HG03354 (cell line): ENCODE results near the gene PSMD3.

ENCODE experiments used
- ATAC-seq: cut with Tn5 transposase; IDR thresholded peaks from one replicate; pipeline ENCODE4 v1.9.1; 2021; ENCODE audit warnings: mild to moderate bottlenecking; ENCODE audit not compliant: unreplicated experiment, poor library complexity, severe bottlenecking

PSMD3 gene

GRCh38 chr17:40019140-40019991, 38.8 kb downstream of the PSMD3 start:
- no peak for ATAC-seq

DNA sequence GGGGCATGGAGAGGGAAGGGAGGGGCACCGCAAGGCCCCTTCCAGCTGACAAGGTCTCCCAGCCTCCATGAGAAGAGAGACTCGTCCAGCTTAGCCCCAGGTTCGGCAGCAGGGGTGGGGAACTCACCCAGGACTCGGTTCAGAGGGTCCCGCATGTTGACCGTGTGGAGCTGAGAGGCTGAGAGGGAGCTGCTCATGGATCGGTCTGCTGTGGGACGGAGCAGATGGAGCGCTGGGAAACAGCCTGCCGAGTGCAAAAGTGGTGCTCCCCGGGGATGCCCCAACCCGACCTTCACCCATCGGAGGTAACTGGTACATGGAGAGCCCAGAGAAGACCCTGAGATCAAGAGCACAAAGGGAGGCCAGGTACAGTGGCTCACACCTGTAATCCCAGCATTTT, 39.5 kb downstream of the PSMD3 start:
- no peak for ATAC-seq

- no peak for ATAC-seq
Measured at GRCh38 chr17:40021451-40021971, 40.9 kb downstream of the PSMD3 start.

GRCh38 chr17:40022497-40022896, 41.9 kb downstream of the PSMD3 start:
- ATAC-seq: no peak

DNA sequence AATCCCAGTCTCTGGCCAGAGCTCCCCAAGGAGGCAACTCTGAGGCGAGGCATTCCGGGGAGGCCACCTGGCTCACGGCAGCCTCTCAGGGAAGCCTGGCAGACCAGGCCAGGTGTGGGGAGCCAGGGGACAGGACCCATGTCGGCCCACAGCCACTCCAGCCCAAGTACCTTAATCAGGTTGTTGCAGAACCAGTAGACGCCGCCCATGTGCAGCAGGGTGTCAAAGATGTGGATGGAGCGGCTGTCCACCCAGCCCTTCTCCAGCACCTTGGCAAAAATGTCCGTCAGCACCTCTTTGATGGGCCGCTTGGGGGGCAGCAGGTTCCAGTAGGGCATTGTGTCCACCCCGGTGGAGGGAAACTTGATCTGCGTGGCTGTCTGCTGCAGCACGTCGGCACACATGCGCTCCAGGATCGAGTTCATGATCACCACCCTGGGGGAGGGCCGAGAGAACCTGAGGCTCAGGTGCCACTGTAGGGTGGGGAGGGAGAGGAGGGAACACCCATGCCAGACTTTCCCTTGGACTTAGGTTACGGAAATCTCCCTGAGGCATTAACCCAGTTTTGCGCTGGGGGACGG, 42.4 kb downstream of the PSMD3 start:
- ATAC-seq: no peak

GRCh38 chr17:40023590-40024292, 43.1 kb downstream of the PSMD3 start:
- ATAC-seq: no peak

- no peak for ATAC-seq
Measured at GRCh38 chr17:40024901-40025300, 44.3 kb downstream of the PSMD3 start.

DNA sequence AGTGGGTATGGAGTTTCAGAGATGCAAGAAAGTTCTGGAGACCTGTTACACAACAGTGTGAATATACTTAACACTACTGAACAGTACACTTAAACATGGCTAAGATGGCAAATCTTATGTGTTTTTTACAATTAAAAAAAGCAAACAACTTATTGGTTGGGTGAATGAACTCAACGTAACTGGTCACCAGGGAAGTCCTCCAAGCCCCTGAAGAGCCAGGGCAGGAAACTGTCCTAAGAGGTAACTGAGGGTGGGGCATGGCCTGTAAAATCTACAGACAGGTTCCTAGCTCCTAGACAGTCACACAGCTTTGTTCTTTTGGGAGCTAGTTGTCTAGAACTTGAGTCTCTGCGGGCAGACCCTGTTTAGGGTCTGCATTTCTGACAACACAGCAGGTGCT, 45.0 kb downstream of the PSMD3 start:
- ATAC-seq: no peak

DNA sequence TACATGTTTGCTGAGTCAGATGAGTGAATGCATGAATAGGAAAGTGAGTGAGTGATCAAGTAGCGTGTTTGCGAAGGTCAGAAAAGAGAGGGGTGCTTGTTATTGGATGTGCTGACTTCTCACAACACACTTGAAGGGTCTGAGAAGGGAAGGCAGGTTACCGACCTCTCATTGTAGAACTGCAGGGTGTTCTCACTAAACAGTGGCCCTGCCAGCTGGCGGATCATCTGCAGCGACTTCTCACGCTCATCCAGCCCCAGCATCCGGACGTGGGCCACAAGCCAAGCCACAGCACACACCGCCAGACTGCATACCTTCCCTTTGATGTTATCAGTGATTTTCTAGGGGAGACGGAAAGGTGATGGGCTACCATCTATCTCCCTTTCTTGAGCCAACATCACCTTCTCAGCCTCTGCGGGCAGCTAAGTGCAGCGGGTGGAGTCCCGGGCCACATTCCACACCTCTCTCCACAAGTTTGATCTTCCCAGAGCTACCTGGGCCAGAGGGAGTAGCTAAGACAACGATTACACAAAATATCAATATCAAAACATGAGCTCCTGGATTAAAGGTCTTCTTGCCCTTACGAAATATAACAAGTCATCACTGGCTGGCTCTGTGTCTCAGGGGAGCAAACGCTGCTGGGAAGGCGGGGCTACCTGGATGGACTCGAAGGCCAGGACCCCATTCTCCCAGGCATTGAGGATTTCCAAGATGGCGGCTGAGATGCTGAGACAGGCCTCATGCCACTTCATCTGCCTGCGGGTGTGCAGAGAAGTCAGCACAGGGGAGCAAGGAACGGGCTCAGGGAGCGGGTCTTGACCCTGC, 45.6 kb downstream of the PSMD3 start:
- ATAC-seq: no peak

DNA sequence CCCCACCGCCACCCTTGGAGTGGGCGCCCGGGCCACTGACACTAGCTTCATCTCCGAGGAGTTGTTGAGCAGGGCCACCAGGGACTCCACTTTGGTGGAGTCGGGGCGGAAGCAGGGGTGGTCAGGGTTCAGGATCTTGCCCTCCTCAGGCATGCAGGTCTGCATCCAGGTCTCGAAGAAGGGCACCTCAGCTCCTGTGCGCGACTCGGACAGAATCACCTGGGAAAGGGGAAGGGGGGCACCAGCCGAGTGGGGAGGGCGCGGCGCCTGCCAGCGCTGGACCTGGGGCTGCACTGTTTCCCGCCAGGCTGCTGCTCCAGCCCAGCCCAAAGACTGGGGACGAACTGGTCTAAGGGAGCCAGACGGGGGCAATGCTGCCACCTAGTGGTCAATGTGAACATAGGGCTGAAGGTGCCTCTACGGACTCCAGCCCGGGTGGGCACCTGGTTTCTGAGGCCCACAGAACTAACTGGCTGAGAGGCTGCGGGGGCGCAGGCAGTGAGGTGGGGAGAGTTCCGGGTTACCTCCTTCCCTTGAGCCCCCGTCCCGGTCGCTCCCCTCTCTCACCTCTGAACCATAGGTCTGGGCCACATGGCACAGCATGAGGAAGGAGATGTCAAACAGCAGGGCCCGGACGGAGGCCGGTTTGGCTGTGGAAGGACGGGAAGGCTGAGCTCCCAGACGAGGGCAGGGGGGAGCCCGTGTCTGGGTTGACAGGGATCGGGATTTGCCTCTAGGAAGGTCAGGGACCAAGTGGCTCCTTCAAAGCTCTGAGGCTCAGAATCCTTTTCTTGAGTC, 46.4 kb downstream of the PSMD3 start:
- no peak for ATAC-seq

DNA sequence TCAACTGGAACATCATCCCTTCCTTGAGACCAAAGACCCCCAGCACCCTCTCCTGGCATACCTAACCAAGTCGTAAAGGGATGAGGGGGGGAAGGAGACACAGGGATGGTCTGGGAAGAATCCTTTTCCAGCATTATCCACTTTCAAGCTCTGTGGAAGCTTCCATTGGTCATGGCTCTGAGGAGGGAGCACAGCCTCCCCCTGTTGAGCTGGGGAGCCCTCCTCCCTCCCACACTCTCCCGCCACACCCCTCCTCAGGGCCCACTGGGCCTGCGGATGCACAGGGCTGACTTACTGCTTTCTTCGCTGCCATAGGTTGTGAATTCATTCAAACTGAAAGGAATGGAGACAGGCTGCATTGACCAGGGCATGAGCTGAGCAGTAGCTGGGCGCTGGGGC, 47.0 kb downstream of the PSMD3 start:
- ATAC-seq: no peak

GRCh38 chr17:40028595-40028994, 48.0 kb downstream of the PSMD3 start:
- ATAC-seq: no peak

- ATAC-seq: no peak
Measured at GRCh38 chr17:40031706-40032105, 51.1 kb downstream of the PSMD3 start.

- ATAC-seq: no peak
Measured at GRCh38 chr17:40032322-40033320, 52.0 kb downstream of the PSMD3 start.

- no peak for ATAC-seq
Measured at GRCh38 chr17:40033339-40033738, 52.7 kb downstream of the PSMD3 start.

- no peak for ATAC-seq
Measured at GRCh38 chr17:40034426-40035161, 54.0 kb downstream of the PSMD3 start.

- ATAC-seq: no peak
Measured at GRCh38 chr17:40035162-40035559, 54.6 kb downstream of the PSMD3 start.
